ENCODE data around the gene NPHP4.

The NPHP4 gene

DNA sequence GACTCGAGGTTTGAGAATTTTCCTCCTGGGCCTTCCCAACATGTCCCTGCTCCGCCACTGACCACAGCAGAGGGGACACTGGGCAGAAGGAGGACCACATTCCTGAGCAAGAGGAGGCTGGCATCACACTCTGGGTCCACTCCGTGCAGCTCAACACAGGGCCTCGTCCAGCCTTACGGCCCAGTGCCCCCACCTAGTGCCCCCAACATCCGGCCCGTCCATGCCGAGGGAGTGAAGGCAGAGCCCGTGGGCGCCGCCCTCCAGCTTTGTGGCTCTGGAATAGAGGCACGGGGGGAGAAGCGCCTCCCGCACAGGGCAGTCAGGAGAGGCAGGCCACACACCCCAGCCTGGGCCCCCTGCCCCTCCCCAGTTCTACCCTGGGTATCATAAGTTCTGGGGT is 158.3 kb downstream of the NPHP4 start:
- TF ChIP-seq, protein P1, sequence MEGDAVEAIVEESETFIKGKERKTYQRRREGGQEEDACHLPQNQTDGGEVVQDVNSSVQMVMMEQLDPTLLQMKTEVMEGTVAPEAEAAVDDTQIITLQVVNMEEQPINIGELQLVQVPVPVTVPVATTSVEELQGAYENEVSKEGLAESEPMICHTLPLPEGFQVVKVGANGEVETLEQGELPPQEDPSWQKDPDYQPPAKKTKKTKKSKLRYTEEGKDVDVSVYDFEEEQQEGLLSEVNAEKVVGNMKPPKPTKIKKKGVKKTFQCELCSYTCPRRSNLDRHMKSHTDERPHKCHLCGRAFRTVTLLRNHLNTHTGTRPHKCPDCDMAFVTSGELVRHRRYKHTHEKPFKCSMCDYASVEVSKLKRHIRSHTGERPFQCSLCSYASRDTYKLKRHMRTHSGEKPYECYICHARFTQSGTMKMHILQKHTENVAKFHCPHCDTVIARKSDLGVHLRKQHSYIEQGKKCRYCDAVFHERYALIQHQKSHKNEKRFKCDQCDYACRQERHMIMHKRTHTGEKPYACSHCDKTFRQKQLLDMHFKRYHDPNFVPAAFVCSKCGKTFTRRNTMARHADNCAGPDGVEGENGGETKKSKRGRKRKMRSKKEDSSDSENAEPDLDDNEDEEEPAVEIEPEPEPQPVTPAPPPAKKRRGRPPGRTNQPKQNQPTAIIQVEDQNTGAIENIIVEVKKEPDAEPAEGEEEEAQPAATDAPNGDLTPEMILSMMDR (IDR thresholded peaks at IDR 0.05; ENCODE audit: borderline replicate concordance, insufficient read depth, low read depth, low read length), result no peak
- no peak overlapping the region for H3K4me3 ChIP-seq (ENCODE audit: low read depth, low read length)

DNA sequence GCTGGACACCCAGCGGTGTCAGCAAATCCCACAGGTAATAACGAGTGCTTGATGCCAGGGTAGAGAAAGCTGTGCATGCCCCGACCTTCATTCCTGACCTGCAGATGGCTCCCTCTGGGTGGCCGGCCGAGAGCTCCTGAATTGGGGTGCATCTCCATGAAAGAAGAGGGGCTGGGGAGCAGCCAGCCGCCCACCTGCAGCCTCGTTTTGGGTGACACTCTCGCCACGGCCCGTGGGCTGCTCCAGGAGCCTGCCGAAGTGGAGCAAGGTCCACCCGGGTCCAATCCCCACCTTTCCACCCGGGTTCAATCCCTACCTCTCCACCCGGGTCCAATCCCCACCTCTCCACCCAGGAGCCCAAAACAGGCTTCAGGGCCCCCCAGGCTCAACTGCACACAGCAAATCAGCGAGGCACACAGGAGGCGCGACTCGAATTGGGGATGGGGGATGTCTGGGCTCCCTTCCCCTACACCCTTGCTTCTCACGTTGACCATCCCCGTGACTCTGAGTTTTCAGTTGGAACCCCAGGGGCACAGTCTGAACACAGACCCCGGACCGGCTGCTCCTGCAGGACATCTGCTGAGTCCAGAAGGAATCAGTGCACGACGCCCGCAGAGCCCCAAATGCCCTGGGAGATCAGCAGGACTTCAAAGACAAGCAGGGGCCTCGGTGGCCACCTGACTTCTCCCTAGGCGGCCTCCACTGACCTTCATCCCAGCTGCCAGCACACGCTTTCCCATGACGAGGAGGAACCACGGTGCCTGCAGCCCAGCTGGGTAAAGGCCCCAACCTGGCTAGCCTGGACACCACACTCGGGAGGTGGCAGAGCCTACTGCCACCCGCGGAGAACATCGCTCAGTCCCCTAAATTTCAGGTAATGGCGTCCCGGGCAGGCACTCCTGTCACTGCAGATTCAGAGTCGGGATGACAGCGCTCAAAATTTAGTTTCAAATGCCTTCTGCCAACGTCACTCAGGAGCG is 159.0 kb downstream of the NPHP4 start:
- TF ChIP-seq, protein P1 (IDR thresholded peaks at IDR 0.05; ENCODE audit: borderline replicate concordance, insufficient read depth, low read depth, low read length), result no peak
- H3K4me3 ChIP-seq (ENCODE audit: low read depth, low read length), result no peak overlapping the region

DNA sequence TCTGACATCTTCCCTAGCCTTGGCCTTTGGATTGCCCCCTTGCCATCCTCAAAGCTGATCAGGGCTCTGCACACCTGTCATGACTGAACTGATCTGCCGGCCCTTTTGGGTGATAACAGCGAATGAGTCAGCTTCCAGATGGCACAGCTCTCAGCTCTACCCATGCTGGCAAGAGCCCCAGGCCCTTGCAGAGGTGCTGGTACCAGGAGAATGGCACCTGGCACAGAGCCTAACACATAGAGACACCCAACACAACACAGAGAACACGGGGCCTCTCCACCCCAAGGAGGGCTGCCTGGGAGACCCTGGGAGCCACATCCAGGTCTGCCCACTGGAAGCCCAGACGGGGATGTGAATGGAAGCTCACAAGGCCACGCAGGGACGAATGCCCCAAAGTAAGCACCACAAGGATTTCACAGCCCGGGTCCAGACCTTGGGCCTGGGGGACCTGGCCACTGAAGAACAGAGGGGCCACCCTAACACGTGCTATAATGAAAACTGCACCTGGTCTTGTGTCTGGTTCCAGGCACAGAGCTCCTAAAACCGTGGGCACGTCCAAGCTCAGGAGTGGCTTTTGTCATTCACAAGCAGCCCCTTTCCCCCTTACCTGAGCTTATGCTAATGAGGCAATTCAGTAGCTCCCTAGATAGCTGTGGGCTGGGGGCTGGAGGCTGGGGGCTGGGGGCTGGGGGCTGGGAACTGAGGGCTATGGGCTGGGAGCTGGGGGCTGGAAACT is 160.5 kb downstream of the NPHP4 start:
- TF ChIP-seq, protein P1 (IDR thresholded peaks at IDR 0.05; ENCODE audit: borderline replicate concordance, insufficient read depth, low read depth, low read length), result no peak
- H3K4me3 ChIP-seq (ENCODE audit: low read depth, low read length), result no peak overlapping the region

DNA sequence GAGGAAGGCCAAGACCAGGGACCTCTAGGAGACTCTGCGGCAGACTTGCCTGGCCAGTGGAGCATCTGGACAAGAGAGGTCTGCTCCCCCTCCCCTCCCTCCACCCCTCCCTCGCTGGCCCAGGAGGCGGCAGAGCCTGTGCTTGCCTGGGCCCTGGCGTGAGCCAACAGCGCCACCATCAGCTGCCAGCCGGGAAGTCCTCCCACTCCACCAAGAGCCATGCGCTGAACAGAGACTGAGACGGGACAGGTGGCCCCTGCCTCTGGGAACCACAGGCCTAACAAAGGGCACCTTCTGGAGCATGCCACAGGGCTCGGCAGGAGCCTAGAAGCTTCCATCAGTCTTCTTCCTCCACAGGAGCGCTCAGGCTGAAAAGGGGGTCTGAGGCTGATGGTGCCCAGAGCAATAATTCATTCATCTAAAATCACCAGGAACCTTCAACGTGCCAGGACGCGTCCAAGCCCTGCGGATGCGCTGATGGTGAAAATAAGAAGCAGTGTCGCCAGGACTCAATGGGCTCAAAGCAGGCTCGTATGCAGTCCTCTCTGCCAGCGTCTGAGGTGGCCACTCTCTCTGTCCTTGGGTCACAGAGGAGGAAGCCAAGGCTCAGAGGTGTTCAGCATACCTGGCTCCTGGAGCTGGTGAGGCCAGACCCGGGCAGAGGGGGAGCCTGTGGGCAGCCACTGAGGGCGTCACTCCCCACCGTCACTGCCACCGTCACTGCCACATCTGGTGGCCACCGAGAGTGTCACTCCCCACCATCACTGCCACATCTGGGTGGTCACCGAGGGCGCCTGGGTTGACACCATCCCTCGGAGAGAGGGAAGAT is 161.2 kb downstream of the NPHP4 start:
- H3K4me3 ChIP-seq (ENCODE audit: low read depth, low read length), result no peak overlapping the region
- TF ChIP-seq, protein P1 (IDR thresholded peaks at IDR 0.05; ENCODE audit: borderline replicate concordance, insufficient read depth, low read depth, low read length), result peak; percentile 30; the same call in 1 of the 2 replicates

DNA sequence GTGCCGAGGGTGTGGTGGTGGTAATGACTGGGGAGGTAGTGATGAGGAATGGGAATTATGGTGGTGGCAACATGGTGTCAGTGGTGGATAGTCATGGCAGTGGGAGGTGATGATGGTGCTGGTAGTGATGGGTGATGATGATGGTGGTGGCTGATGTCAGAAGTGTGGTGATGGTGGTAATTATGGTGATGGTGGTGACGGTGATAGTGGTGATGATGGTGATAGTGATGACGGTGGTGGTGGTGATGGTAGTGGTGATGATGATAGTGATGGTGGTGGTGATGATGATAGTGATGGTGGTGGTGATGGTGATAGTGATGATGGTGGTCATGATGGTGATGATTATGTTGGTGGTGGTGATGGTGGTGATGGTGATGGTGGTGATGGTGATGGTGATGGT is 162.8 kb downstream of the NPHP4 start:
- H3K4me3 ChIP-seq (ENCODE audit: low read depth, low read length), result no peak overlapping the region
- TF ChIP-seq, protein P1 (IDR thresholded peaks at IDR 0.05; ENCODE audit: borderline replicate concordance, insufficient read depth, low read depth, low read length), result no peak

DNA sequence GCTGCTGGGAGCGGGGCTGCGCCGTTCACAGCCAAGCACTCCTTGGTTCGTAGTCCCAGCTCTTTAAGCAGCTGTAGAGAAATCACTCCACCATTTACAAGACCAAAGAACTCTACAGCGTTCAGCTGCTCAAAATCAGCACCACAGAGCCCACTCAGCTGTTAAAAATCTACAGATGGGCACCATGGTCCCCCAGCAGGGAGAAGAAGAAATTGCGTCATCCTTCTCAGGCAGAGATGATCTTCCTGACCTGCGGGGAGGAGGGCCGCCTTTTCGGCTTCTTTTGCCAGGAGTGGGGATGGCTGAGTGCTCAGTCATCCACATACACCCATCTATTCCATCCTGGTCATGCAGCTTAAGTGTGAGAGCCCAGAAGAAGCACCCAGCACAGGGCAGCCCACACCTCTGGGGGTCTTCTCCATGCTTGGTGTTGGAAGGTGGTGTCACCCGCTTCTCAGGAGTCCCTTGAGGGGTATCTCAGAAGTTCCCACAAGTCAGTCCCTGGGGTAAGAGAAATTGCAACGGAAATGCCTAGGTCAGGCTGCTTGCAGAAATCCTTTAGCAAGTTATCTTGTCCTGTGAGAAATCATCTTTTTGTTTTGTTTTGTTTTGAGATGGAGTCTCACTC is 163.8 kb downstream of the NPHP4 start:
- no peak overlapping the region for H3K4me3 ChIP-seq (ENCODE audit: low read depth, low read length)
- TF ChIP-seq, protein P1 (IDR thresholded peaks at IDR 0.05; ENCODE audit: borderline replicate concordance, insufficient read depth, low read depth, low read length), result no peak

Measured in GM12875 (cell line).